IMR-90 (cell line): Measurements from ENCODE around the gene LRRC3B. TPM values are rescaled to one million over a fixed set of nuclear protein-coding genes. Genes with fewer than 3 reads are reported as not detected.

Experiments used
- ATAC-seq: fragments of 200-7000 bp; cut with Tn5 transposase; 2 replicates; pipeline ENCODE4 v1.9.1; 2020; ENCODE audit warnings: low read depth, mild to moderate bottlenecking, moderate library complexity
- BruUV-seq: library from RNA; stranded (reverse); fragments of 400-500 nt; replicated peaks from 2 replicates; lab custom pipeline; 2021; lab: Mats Ljungman, UMichigan
- CTCF ChIA-PET: fragments of 300-600 bp; formaldehyde crosslinking; extraction: SDS; loops from one replicate; lab custom pipeline; 2021; ENCODE audit warnings: antibody characterized with exemption; lab: Yijun Ruan, JAX
- POLR2A ChIA-PET: fragments of 300-600 bp; sonication (Branson Sonifier 250); formaldehyde crosslinking; loops from one replicate; lab custom pipeline; 2022; ENCODE audit warnings: antibody characterized with exemption; ENCODE audit not compliant: unreplicated experiment; lab: Charles Lee
- DNase-seq: peaks from one replicate; pipeline ENCODE4 v3.0.0; 2013
- H2AFZ ChIP-seq: replicated peaks from 2 replicates; pipeline ENCODE3; 2013; ENCODE audit warnings: low read length, mild to moderate bottlenecking; ENCODE audit not compliant: poor library complexity
- H2AK5ac ChIP-seq: 2 replicates; pipeline ENCODE4 v1.6.1; 2013; ENCODE audit warnings: low read depth, low read length, inconsistent platforms
- H2AK9ac ChIP-seq: replicated peaks from 2 replicates; pipeline ENCODE3; 2013; ENCODE audit warnings: mild to moderate bottlenecking, low read depth, low read length, moderate library complexity; ENCODE audit not compliant: poor library complexity
- H2BK120ac ChIP-seq: 2 replicates; pipeline ENCODE4 v1.6.1; 2013; ENCODE audit warnings: low read depth, low read length, inconsistent platforms
- H2BK15ac ChIP-seq: 3 replicates; pipeline ENCODE4 v1.6.1; 2013; ENCODE audit warnings: low read depth, low read length, inconsistent platforms
- H2BK20ac ChIP-seq: 2 replicates; pipeline ENCODE4 v1.6.1; 2013; ENCODE audit warnings: low read depth, mild to moderate bottlenecking, inconsistent platforms, low read length, moderate library complexity
- H2BK5ac ChIP-seq: 2 replicates; pipeline ENCODE4 v1.6.1; 2013; ENCODE audit warnings: mild to moderate bottlenecking, low read depth, low read length, inconsistent platforms; ENCODE audit not compliant: poor library complexity, severe bottlenecking
- H3K14ac ChIP-seq: replicated peaks from 2 replicates; pipeline ENCODE4 v1.6.1; 2013; ENCODE audit warnings: low read depth, low read length, inconsistent platforms
- H3K18ac ChIP-seq: 2 replicates; pipeline ENCODE4 v1.6.1; 2013; ENCODE audit warnings: low read depth, low read length, control low read depth
- H3K23ac ChIP-seq: 2 replicates; pipeline ENCODE4 v1.6.1; 2013; ENCODE audit warnings: low read depth, low read length, inconsistent platforms
- H3K27ac ChIP-seq: 2 replicates; pipeline ENCODE4 v1.5.1; 2013; ENCODE audit warnings: mild to moderate bottlenecking, control low read depth, low read length; ENCODE audit not compliant: insufficient read depth
- H3K27me3 ChIP-seq: 2 replicates; pipeline ENCODE4 v1.6.1; 2013; ENCODE audit warnings: low read length; ENCODE audit not compliant: control insufficient read depth, insufficient read depth
- H3K36me3 ChIP-seq: 2 replicates; pipeline ENCODE4 v1.6.1; 2013; ENCODE audit warnings: low read length, mixed read lengths; ENCODE audit not compliant: control insufficient read depth, insufficient read depth
- H3K4ac ChIP-seq: 2 replicates; pipeline ENCODE4 v1.6.1; 2013; ENCODE audit warnings: low read depth, low read length, inconsistent platforms
- H3K4me1 ChIP-seq: 2 replicates; pipeline ENCODE4 v1.6.1; 2013; ENCODE audit warnings: low read length, mixed read lengths; ENCODE audit not compliant: control insufficient read depth, insufficient read depth
- H3K4me2 ChIP-seq: 2 replicates; pipeline ENCODE4 v1.6.1; 2013; ENCODE audit warnings: low read depth, mild to moderate bottlenecking, control low read depth, low read length, moderate library complexity
- H3K4me3 ChIP-seq: 2 replicates; pipeline ENCODE4 v1.5.1; 2013; ENCODE audit warnings: low read depth, mild to moderate bottlenecking, control low read depth, low read length, moderate library complexity; ENCODE audit not compliant: insufficient read depth
- H3K56ac ChIP-seq: 2 replicates; pipeline ENCODE4 v1.6.1; 2013; ENCODE audit warnings: low read length, inconsistent platforms; ENCODE audit not compliant: insufficient read depth; ENCODE audit errors: extremely low read depth
- H3K79me1 ChIP-seq, 2 experiments: 2 replicates each; pipeline ENCODE4 v1.6.1; 2013; ENCODE audit warnings: low read length in 2 of 2, inconsistent platforms in 1 of 2, low read depth in 1 of 2
- H3K9ac ChIP-seq: 2 replicates; pipeline ENCODE4 v1.6.1; 2013; ENCODE audit warnings: low read depth, low read length, control low read depth
- H3K9me1 ChIP-seq: 2 replicates; pipeline ENCODE4 v1.6.1; 2013; ENCODE audit warnings: low read length, inconsistent platforms; ENCODE audit not compliant: insufficient read depth
- H3K9me3 ChIP-seq: 2 replicates; pipeline ENCODE4 v1.6.1; 2013; ENCODE audit warnings: low read length; ENCODE audit not compliant: control insufficient read depth, insufficient read depth
- H4K20me1 ChIP-seq: 2 replicates; pipeline ENCODE4 v1.6.1; 2013; ENCODE audit warnings: low read length, inconsistent platforms; ENCODE audit not compliant: insufficient read depth
- H4K5ac ChIP-seq: 2 replicates; pipeline ENCODE4 v1.6.1; 2013; ENCODE audit warnings: mild to moderate bottlenecking, low read depth, low read length, control low read depth
- H4K8ac ChIP-seq, 2 experiments: 2 replicates each; pipeline ENCODE4 v1.6.1; 2013; ENCODE audit warnings: low read depth in 2 of 2, low read length in 2 of 2, control low read depth in 1 of 2, inconsistent platforms in 1 of 2
- H4K91ac ChIP-seq: 2 replicates; pipeline ENCODE4 v1.6.1; 2013; ENCODE audit warnings: low read depth, low read length, inconsistent platforms; ENCODE audit not compliant: insufficient read depth
- BHLHE40 ChIP-seq: fragments of 150-350 bp; IDR thresholded peaks from 2 replicates; pipeline ENCODE4 v1.6.1; 2016; ENCODE audit warnings: mild to moderate bottlenecking, low read depth, low read length
- CEBPB ChIP-seq: IDR thresholded peaks from 2 replicates; pipeline ENCODE4 v1.6.1; 2012; ENCODE audit warnings: low read depth, low read length, improper control_type of control experiment
- CHD1 ChIP-seq: IDR thresholded peaks from 2 replicates; pipeline ENCODE4 v1.6.1; 2012; ENCODE audit warnings: low read depth, low read length, improper control_type of control experiment
- CTCF ChIP-seq: conservative IDR thresholded peaks from 2 replicates; pipeline ENCODE4 v1.5.1; 2012; ENCODE audit warnings: mild to moderate bottlenecking, low read depth, low read length, improper control_type of control experiment
- ELK1 ChIP-seq: fragments of 150-350 bp; IDR thresholded peaks from 2 replicates; pipeline ENCODE4 v1.6.1; 2016; ENCODE audit warnings: low read depth, mild to moderate bottlenecking, low read length, moderate library complexity, borderline replicate concordance
- FOS ChIP-seq: fragments of 150-350 bp; IDR thresholded peaks from 2 replicates; pipeline ENCODE4 v1.6.1; 2016; ENCODE audit warnings: low read depth, low read length
- MAFK ChIP-seq: IDR thresholded peaks from 2 replicates; pipeline ENCODE4 v1.6.1; 2012; ENCODE audit warnings: low read depth, low read length, improper control_type of control experiment
- MAZ ChIP-seq: IDR thresholded peaks from 2 replicates; pipeline ENCODE4 v1.6.1; 2012; ENCODE audit warnings: low read depth, mild to moderate bottlenecking, low read length, improper control_type of control experiment, moderate library complexity, borderline replicate concordance
- MXI1 ChIP-seq: IDR thresholded peaks from 2 replicates; pipeline ENCODE4 v1.6.1; 2012; ENCODE audit warnings: low read depth, mild to moderate bottlenecking, low read length, moderate library complexity, borderline replicate concordance
- NFE2L2 ChIP-seq: fragments of 150-350 bp; IDR thresholded peaks from 2 replicates; pipeline ENCODE4 v1.6.1; 2016; ENCODE audit warnings: low read depth, mild to moderate bottlenecking, low read length
- POLR2A ChIP-seq: IDR thresholded peaks from 2 replicates; pipeline ENCODE4 v1.6.1; 2012; ENCODE audit warnings: mild to moderate bottlenecking, low read depth, low read length
- RAD21 ChIP-seq: IDR thresholded peaks from 2 replicates; pipeline ENCODE4 v1.6.1; 2012; ENCODE audit warnings: low read length, improper control_type of control experiment
- RCOR1 ChIP-seq: IDR thresholded peaks from 2 replicates; pipeline ENCODE4 v1.6.1; 2012; ENCODE audit warnings: mild to moderate bottlenecking, low read length, improper control_type of control experiment; ENCODE audit not compliant: insufficient replicate concordance
- RFX5 ChIP-seq: IDR thresholded peaks from 2 replicates; pipeline ENCODE4 v1.8.0; 2012; ENCODE audit warnings: low read depth, mild to moderate bottlenecking, low read length, moderate library complexity
- SMC3 ChIP-seq: fragments of 150-350 bp; IDR thresholded peaks from 2 replicates; pipeline ENCODE4 v1.6.1; 2016; ENCODE audit warnings: low read depth, mild to moderate bottlenecking, antibody characterized with exemption, low read length, moderate library complexity
- USF2 ChIP-seq: fragments of 150-350 bp; IDR thresholded peaks from 2 replicates; pipeline ENCODE4 v1.6.1; 2017; ENCODE audit warnings: mild to moderate bottlenecking, antibody characterized with exemption, low read length, low read depth
- dilution Hi-C: fragments of 300-500 bp; cut with HindIII; formaldehyde crosslinking; loops from one replicate; pipeline ENCODE4 v1.14.3; 2018; ENCODE audit warnings: low sequenced_read_pairs; ENCODE audit not compliant: unreplicated experiment
- in situ Hi-C: fragments of 300-500 bp; cut with MboI; formaldehyde crosslinking; loops from 3 replicates; pipeline ENCODE4 v1.14.3; 2019; ENCODE audit warnings: low sequenced_read_pairs, inconsistent platforms, mixed read lengths
- intact Hi-C: fragments of 100-400 bp; cut with micrococcal nuclease; formaldehyde crosslinking; loops from 2 replicates; pipeline ENCODE4 v1.10.0; 2022
- polyA plus RNA-seq, 3 experiments: library from polyadenylated mRNA; depleted of rRNA; stranded (reverse); fragments of >200 nt; gene quantifications; 2 replicates each; pipeline ENCODE4 v1.2.3, GENCODE V29; 2012; ENCODE audit warnings: low replicate concordance in 1 of 3
- total RNA-seq: library from RNA; depleted of rRNA; stranded (reverse); fragments of >200 nt; gene quantifications from 2 replicates; pipeline ENCODE4 v1.2.3, GENCODE V29; 2012

The LRRC3B gene
- total and polyA plus RNA-seq, 2 of the 4 experiments (the other 2 are of a cell fraction): not detected

GRCh38 chr3:26621176-26621575, 1.4 kb upstream of the LRRC3B start:
- no peaks in the 10 kb centered on the region for H3K9me1 ChIP-seq
- TF ChIP-seq MXI1: no peak
- no peak for TF ChIP-seq POLR2A
- no peak for TF ChIP-seq CEBPB
- TF ChIP-seq MAFK: no peak
- TF ChIP-seq CTCF: no peak
- no peak for TF ChIP-seq RCOR1
- no peak for TF ChIP-seq SMC3
- no peak for TF ChIP-seq RFX5
- TF ChIP-seq FOS: no peak
- no peak for TF ChIP-seq USF2
- no peak for TF ChIP-seq MAZ
- no peak for TF ChIP-seq RAD21
- no peak for TF ChIP-seq CHD1
- TF ChIP-seq NFE2L2: no peak
- TF ChIP-seq BHLHE40: no peak
- TF ChIP-seq ELK1: no peak

More at GRCh38 chr3:26621176-26621575, 1.4 kb upstream of the LRRC3B start:
- H4K5ac ChIP-seq: no peak overlapping the region
- no peaks in the 10 kb centered on the region for H3K79me1 ChIP-seq
- H3K4ac ChIP-seq: no peak overlapping the region
- no peaks in the 10 kb centered on the region for H4K20me1 ChIP-seq
- no peak overlapping the region for H2BK20ac ChIP-seq
- H3K4me3 ChIP-seq: no peak overlapping the region
- no peak overlapping the region for H2AK5ac ChIP-seq
- ATAC-seq (no peak), DNase-seq (no peak)
- H3K4me2 ChIP-seq: no peak overlapping the region
- in situ Hi-C loops (no loop called here), intact Hi-C loops (no loop called here), dilution Hi-C loops (no loop called here)
- H3K9ac ChIP-seq: no peak overlapping the region
- no peak overlapping the region for H3K27ac ChIP-seq
- POLR2A ChIA-PET: no interaction called here
- H2BK120ac ChIP-seq: no peak overlapping the region
- H2AFZ ChIP-seq: no peak overlapping the region
- no peak overlapping the region for H2BK15ac ChIP-seq
- H2BK5ac ChIP-seq: no peak overlapping the region
- H2AK9ac ChIP-seq: no peak overlapping the region
- H3K36me3 ChIP-seq: no peaks in the 10 kb centered on the region
- H4K91ac ChIP-seq: no peak overlapping the region
- H3K27me3 ChIP-seq: no peaks in the 10 kb centered on the region
- no peak overlapping the region for H3K23ac ChIP-seq
- no peak overlapping the region for H3K14ac ChIP-seq
- BruUV-seq: no TSS peak
- H3K56ac ChIP-seq: no peak overlapping the region
- no peak overlapping the region for H3K18ac ChIP-seq
- CTCF ChIA-PET: no interaction called here
- peaks cover 11% of the 10 kb centered on the region; the same call in 1 of the 2 replicates for H3K9me3 ChIP-seq
- no peaks in the 10 kb centered on the region for H3K4me1 ChIP-seq
- H4K8ac ChIP-seq: no peak overlapping the region
